CD4-positive, CD25-positive, alpha-beta regulatory T cell (primary cell): ENCODE data around the gene FAM13C. TPM values are rescaled to one million over a fixed set of nuclear protein-coding genes. Genes with fewer than 3 reads are reported as not detected.

Source experiments
- ATAC-seq, 2 donors: fragments of 150-1000 bp; cut with Tn5 transposase; one replicate each; pipeline ENCODE4 v1.10.0; 2021; ENCODE audit warnings: low read depth in 2 of 2, moderate number of reproducible peaks in 2 of 2, moderate library complexity in 1 of 2
- DNase-seq, 3 donors: peaks; one replicate each; pipeline versions ENCODE4 v3.0.0 to v3.0.0-alpha.2; 2012 to 2022; ENCODE audit warnings: mixed read lengths in 1 of 3
- H3K27ac ChIP-seq: one replicate; pipeline ENCODE4 v1.7.0; 2013; ENCODE audit warnings: mild to moderate bottlenecking, low read length; ENCODE audit not compliant: insufficient read depth, poor library complexity, severe bottlenecking
- H3K27me3 ChIP-seq: one replicate; pipeline ENCODE4 v1.7.0; 2013; ENCODE audit warnings: low read length; ENCODE audit not compliant: control insufficient read depth, insufficient read depth
- H3K36me3 ChIP-seq: one replicate; pipeline ENCODE4 v1.7.0; 2013; ENCODE audit warnings: mild to moderate bottlenecking, low read length, moderate library complexity; ENCODE audit not compliant: control insufficient read depth, insufficient read depth
- H3K4me1 ChIP-seq: 2 replicates; pipeline ENCODE4 v1.7.0; 2013; ENCODE audit warnings: mild to moderate bottlenecking, low read length; ENCODE audit not compliant: insufficient read depth, control insufficient read depth, poor library complexity, severe bottlenecking
- H3K4me3 ChIP-seq: one replicate; pipeline ENCODE4 v1.7.0; 2013; ENCODE audit warnings: low read depth, mild to moderate bottlenecking, low read length, moderate library complexity
- H3K9me3 ChIP-seq, 2 experiments: 1 replicate in 1 of 2; 2 replicates in 1 of 2; pipeline ENCODE4 v1.7.0; 2013; ENCODE audit warnings: low read length in 2 of 2, mild to moderate bottlenecking in 1 of 2, moderate library complexity in 1 of 2; ENCODE audit not compliant: control insufficient read depth in 2 of 2
- H3K27ac Mint-ChIP-seq, 3 donors: one replicate each; pipeline ENCODE4 v1.8.0; 2020 to 2022; ENCODE audit warnings: mild to moderate bottlenecking in 3 of 3, mixed read lengths in 3 of 3, moderate library complexity in 2 of 3
- H3K27me3 Mint-ChIP-seq: one replicate; pipeline ENCODE4 v1.8.0; 2022; ENCODE audit warnings: mild to moderate bottlenecking, mixed read lengths
- H3K36me3 Mint-ChIP-seq: one replicate; pipeline ENCODE4 v1.8.0; 2020; ENCODE audit warnings: mixed read lengths
- H3K4me1 Mint-ChIP-seq, 4 donors: one replicate each; pipeline ENCODE4 v1.8.0; 2020 to 2022; ENCODE audit warnings: mixed read lengths in 4 of 4, mild to moderate bottlenecking in 1 of 4
- H3K4me3 Mint-ChIP-seq, 4 donors: one replicate each; pipeline ENCODE4 v1.8.0; 2020 to 2022; ENCODE audit warnings: mild to moderate bottlenecking in 4 of 4, mixed read lengths in 4 of 4, moderate library complexity in 3 of 4
- H3K9me3 Mint-ChIP-seq, 7 donors: one replicate each; pipeline ENCODE4 v1.8.0; 2020 to 2022; ENCODE audit warnings: mixed read lengths in 7 of 7, mild to moderate bottlenecking in 3 of 7, moderate library complexity in 2 of 7
- polyA plus RNA-seq, 4 donors: library from polyadenylated mRNA; unstranded; fragments of 300-500 nt; fragmentation: Illumina TruSeq; gene quantifications; one replicate each; pipeline ENCODE4 v1.2.3, GENCODE V29; 2021
- total RNA-seq: library from RNA; stranded (reverse); gene quantifications from one replicate; pipeline ENCODE4 v1.2.3, GENCODE V29; 2022

Gene FAM13C
- total and polyA plus RNA-seq, 5 donors from 2014 or later = not detected

- Mint-ChIP-seq H3K36me3 (no peaks in the 10 kb centered on the region), H3K4me3 (no peak overlapping the region), H3K9me3 (peaks cover 0 to 3% (median 0%) of the 10 kb centered on the region in 7 donors), H3K4me1 (no peaks in the 10 kb centered on the region), H3K27me3 (no peaks in the 10 kb centered on the region), H3K27ac (no peak overlapping the region)
- DNase-seq = no peak
- Histone ChIP-seq H3K27me3 (no peaks in the 10 kb centered on the region), H3K36me3 (no peaks in the 10 kb centered on the region), H3K4me3 (no peak overlapping the region), H3K9me3 (no peaks in the 10 kb centered on the region), H3K27ac (no peak overlapping the region), H3K4me1 (no peaks in the 10 kb centered on the region)
- no peak for ATAC-seq
Measured at GRCh38 chr10:59388671-59388976, 26.3 kb upstream of the FAM13C start.

GRCh38 chr10:59387951-59388670 lies 25.8 kb upstream of the FAM13C start:
- peaks cover 0 to 3% (median 0%) of the 10 kb centered on the region in 7 donors for H3K9me3 Mint-ChIP-seq
- ATAC-seq = no peak
- no peak for DNase-seq
- Histone ChIP-seq H3K4me1 (no peaks in the 10 kb centered on the region), H3K27ac (no peak overlapping the region), H3K27me3 (no peaks in the 10 kb centered on the region), H3K4me3 (no peak overlapping the region), H3K36me3 (no peaks in the 10 kb centered on the region), H3K9me3 (no peaks in the 10 kb centered on the region)
- H3K4me3 Mint-ChIP-seq = no peak overlapping the region
- H3K36me3 Mint-ChIP-seq = no peaks in the 10 kb centered on the region
- no peaks in the 10 kb centered on the region for H3K4me1 Mint-ChIP-seq
- H3K27me3 Mint-ChIP-seq = no peaks in the 10 kb centered on the region
- no peak overlapping the region for H3K27ac Mint-ChIP-seq

GRCh38 chr10:59384761-59385160 lies 22.4 kb upstream of the FAM13C start:
- Histone ChIP-seq H3K4me3 (no peak overlapping the region), H3K9me3 (no peaks in the 10 kb centered on the region), H3K27me3 (no peaks in the 10 kb centered on the region), H3K27ac (no peak overlapping the region), H3K36me3 (no peaks in the 10 kb centered on the region), H3K4me1 (no peaks in the 10 kb centered on the region)
- H3K4me3 Mint-ChIP-seq = no peak overlapping the region
- ATAC-seq = no peak
- H3K27me3 Mint-ChIP-seq = no peaks in the 10 kb centered on the region
- no peak for DNase-seq
- H3K36me3 Mint-ChIP-seq = no peaks in the 10 kb centered on the region
- H3K27ac Mint-ChIP-seq = no peak overlapping the region
- peaks cover 0 to 3% (median 0%) of the 10 kb centered on the region in 7 donors for H3K9me3 Mint-ChIP-seq
- H3K4me1 Mint-ChIP-seq = no peaks in the 10 kb centered on the region

GRCh38 chr10:59383908-59384307 lies 21.6 kb upstream of the FAM13C start:
- no peak for ATAC-seq
- Mint-ChIP-seq H3K4me1 (no peaks in the 10 kb centered on the region), H3K36me3 (no peaks in the 10 kb centered on the region), H3K27ac (no peak overlapping the region), H3K27me3 (no peaks in the 10 kb centered on the region), H3K9me3 (peaks cover 0 to 3% (median 0%) of the 10 kb centered on the region in 7 donors), H3K4me3 (no peak overlapping the region)
- H3K9me3 ChIP-seq = no peaks in the 10 kb centered on the region
- no peaks in the 10 kb centered on the region for H3K36me3 ChIP-seq
- DNase-seq = no peak
- no peaks in the 10 kb centered on the region for H3K4me1 ChIP-seq
- no peaks in the 10 kb centered on the region for H3K27me3 ChIP-seq
- no peak overlapping the region for H3K27ac ChIP-seq
- H3K4me3 ChIP-seq = no peak overlapping the region

GRCh38 chr10:59383436-59383835 lies 21.1 kb upstream of the FAM13C start:
- no peaks in the 10 kb centered on the region for H3K9me3 ChIP-seq
- no peak overlapping the region for H3K4me3 Mint-ChIP-seq
- H3K27ac Mint-ChIP-seq = no peak overlapping the region
- H3K27me3 ChIP-seq = peaks cover 1% of the 10 kb centered on the region
- ATAC-seq (no peak), DNase-seq (no peak)
- H3K4me1 Mint-ChIP-seq = no peaks in the 10 kb centered on the region
- H3K9me3 Mint-ChIP-seq = peaks cover 0 to 3% (median 0%) of the 10 kb centered on the region in 7 donors
- no peaks in the 10 kb centered on the region for H3K36me3 ChIP-seq
- H3K4me3 ChIP-seq = no peak overlapping the region
- H3K27me3 Mint-ChIP-seq = no peaks in the 10 kb centered on the region
- H3K36me3 Mint-ChIP-seq = no peaks in the 10 kb centered on the region
- H3K27ac ChIP-seq = no peak overlapping the region
- no peaks in the 10 kb centered on the region for H3K4me1 ChIP-seq

GRCh38 chr10:59382831-59383295 lies 20.5 kb upstream of the FAM13C start:
- Mint-ChIP-seq H3K4me1 (no peaks in the 10 kb centered on the region), H3K36me3 (no peaks in the 10 kb centered on the region), H3K27ac (no peak overlapping the region), H3K9me3 (no peaks in the 10 kb centered on the region), H3K4me3 (no peak overlapping the region), H3K27me3 (no peaks in the 10 kb centered on the region)
- Histone ChIP-seq H3K36me3 (no peaks in the 10 kb centered on the region), H3K4me3 (no peak overlapping the region), H3K4me1 (no peaks in the 10 kb centered on the region), H3K27ac (no peak overlapping the region), H3K27me3 (peaks cover 2% of the 10 kb centered on the region), H3K9me3 (no peaks in the 10 kb centered on the region)
- DNase-seq = no peak
- ATAC-seq = no peak

- Histone ChIP-seq H3K9me3 (no peaks in the 10 kb centered on the region), H3K27ac (no peak overlapping the region), H3K4me3 (no peak overlapping the region), H3K27me3 (peaks cover 2% of the 10 kb centered on the region), H3K36me3 (no peaks in the 10 kb centered on the region), H3K4me1 (no peaks in the 10 kb centered on the region)
- Mint-ChIP-seq H3K27ac (no peak overlapping the region), H3K4me3 (no peak overlapping the region), H3K27me3 (no peaks in the 10 kb centered on the region), H3K4me1 (no peaks in the 10 kb centered on the region), H3K9me3 (no peaks in the 10 kb centered on the region), H3K36me3 (no peaks in the 10 kb centered on the region)
- DNase-seq (no peak), ATAC-seq (no peak)
Measured at GRCh38 chr10:59381687-59382086, 19.3 kb upstream of the FAM13C start.

GRCh38 chr10:59376846-59377245 lies 14.5 kb upstream of the FAM13C start:
- no peaks in the 10 kb centered on the region for H3K9me3 ChIP-seq
- H3K36me3 Mint-ChIP-seq = no peaks in the 10 kb centered on the region
- H3K4me3 Mint-ChIP-seq = no peak overlapping the region
- no peaks in the 10 kb centered on the region for H3K4me1 ChIP-seq
- no peaks in the 10 kb centered on the region for H3K36me3 ChIP-seq
- H3K4me3 ChIP-seq = no peak overlapping the region
- peaks cover 2% of the 10 kb centered on the region for H3K27me3 ChIP-seq
- H3K9me3 Mint-ChIP-seq = peaks cover 0 to 2% (median 0%) of the 10 kb centered on the region in 7 donors
- H3K27me3 Mint-ChIP-seq = peaks cover 5% of the 10 kb centered on the region
- DNase-seq = no peak
- H3K4me1 Mint-ChIP-seq = no peaks in the 10 kb centered on the region
- no peak overlapping the region for H3K27ac ChIP-seq
- no peak overlapping the region for H3K27ac Mint-ChIP-seq
- ATAC-seq = no peak
